HL-60 (cell line): Measurements from ENCODE around the gene BCL6B.
A peak's percentile ranks its signal among the peaks of the same experiment; 100 is the strongest.

Experiments
- DNase-seq, 2 experiments: peaks; one replicate each; pipeline ENCODE4 v3.0.0-alpha.2; 2010 to 2020; ENCODE audit warnings: low read depth in 1 of 2, low spot score in 1 of 2
- H3K27ac ChIP-seq: fragments of 250-450 bp; sonication (Bioruptor Pico); replicated peaks from 2 replicates; pipeline ENCODE4 v1.5.1; 2020; ENCODE audit warnings: mild to moderate bottlenecking, moderate library complexity
- H3K27me3 ChIP-seq: fragments of 250-450 bp; sonication (Bioruptor Pico); 2 replicates; pipeline ENCODE4 v1.5.1; 2021; ENCODE audit warnings: mild to moderate bottlenecking, moderate library complexity; ENCODE audit not compliant: insufficient read depth, poor library complexity, severe bottlenecking
- H3K4me3 ChIP-seq: replicated peaks from 2 replicates; pipeline ENCODE4 v1.5.1; 2011; ENCODE audit warnings: mild to moderate bottlenecking, control low read depth, low read length; ENCODE audit not compliant: insufficient read depth
- GABPA ChIP-seq: IDR thresholded peaks from 2 replicates; pipeline ENCODE4 v1.6.1; 2012; ENCODE audit warnings: low read depth
- POLR2AphosphoS5 ChIP-seq: IDR thresholded peaks from 2 replicates; pipeline ENCODE4 v1.6.1; 2012; ENCODE audit warnings: low read depth
- SPI1 ChIP-seq: IDR thresholded peaks from 2 replicates; pipeline ENCODE4 v1.6.1; 2012; ENCODE audit warnings: low read depth, mild to moderate bottlenecking, borderline replicate concordance
- TF ChIP-seq, protein P1 (sequence below): IDR thresholded peaks from 2 replicates; pipeline ENCODE4 v1.6.1; 2012; ENCODE audit warnings: low read depth; ENCODE audit not compliant: insufficient replicate concordance
- TF ChIP-seq, protein P2 (sequence below): IDR thresholded peaks from one replicate; pipeline ENCODE4 v1.5.1; 2011; ENCODE audit warnings: low read length, control low read depth, inconsistent platforms; ENCODE audit not compliant: insufficient read depth

BCL6B gene

GRCh38 chr17:7007143-7007542 is 15.7 kb upstream of the BCL6B start:
- Histone ChIP-seq H3K4me3 (no peak overlapping the region), H3K27me3 (no peaks in the 10 kb centered on the region), H3K27ac (no peak overlapping the region)
- TF ChIP-seq POLR2AphosphoS5 = no peak
- TF ChIP-seq, protein P1, sequence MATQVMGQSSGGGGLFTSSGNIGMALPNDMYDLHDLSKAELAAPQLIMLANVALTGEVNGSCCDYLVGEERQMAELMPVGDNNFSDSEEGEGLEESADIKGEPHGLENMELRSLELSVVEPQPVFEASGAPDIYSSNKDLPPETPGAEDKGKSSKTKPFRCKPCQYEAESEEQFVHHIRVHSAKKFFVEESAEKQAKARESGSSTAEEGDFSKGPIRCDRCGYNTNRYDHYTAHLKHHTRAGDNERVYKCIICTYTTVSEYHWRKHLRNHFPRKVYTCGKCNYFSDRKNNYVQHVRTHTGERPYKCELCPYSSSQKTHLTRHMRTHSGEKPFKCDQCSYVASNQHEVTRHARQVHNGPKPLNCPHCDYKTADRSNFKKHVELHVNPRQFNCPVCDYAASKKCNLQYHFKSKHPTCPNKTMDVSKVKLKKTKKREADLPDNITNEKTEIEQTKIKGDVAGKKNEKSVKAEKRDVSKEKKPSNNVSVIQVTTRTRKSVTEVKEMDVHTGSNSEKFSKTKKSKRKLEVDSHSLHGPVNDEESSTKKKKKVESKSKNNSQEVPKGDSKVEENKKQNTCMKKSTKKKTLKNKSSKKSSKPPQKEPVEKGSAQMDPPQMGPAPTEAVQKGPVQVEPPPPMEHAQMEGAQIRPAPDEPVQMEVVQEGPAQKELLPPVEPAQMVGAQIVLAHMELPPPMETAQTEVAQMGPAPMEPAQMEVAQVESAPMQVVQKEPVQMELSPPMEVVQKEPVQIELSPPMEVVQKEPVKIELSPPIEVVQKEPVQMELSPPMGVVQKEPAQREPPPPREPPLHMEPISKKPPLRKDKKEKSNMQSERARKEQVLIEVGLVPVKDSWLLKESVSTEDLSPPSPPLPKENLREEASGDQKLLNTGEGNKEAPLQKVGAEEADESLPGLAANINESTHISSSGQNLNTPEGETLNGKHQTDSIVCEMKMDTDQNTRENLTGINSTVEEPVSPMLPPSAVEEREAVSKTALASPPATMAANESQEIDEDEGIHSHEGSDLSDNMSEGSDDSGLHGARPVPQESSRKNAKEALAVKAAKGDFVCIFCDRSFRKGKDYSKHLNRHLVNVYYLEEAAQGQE = no peak
- TF ChIP-seq, protein P2, sequence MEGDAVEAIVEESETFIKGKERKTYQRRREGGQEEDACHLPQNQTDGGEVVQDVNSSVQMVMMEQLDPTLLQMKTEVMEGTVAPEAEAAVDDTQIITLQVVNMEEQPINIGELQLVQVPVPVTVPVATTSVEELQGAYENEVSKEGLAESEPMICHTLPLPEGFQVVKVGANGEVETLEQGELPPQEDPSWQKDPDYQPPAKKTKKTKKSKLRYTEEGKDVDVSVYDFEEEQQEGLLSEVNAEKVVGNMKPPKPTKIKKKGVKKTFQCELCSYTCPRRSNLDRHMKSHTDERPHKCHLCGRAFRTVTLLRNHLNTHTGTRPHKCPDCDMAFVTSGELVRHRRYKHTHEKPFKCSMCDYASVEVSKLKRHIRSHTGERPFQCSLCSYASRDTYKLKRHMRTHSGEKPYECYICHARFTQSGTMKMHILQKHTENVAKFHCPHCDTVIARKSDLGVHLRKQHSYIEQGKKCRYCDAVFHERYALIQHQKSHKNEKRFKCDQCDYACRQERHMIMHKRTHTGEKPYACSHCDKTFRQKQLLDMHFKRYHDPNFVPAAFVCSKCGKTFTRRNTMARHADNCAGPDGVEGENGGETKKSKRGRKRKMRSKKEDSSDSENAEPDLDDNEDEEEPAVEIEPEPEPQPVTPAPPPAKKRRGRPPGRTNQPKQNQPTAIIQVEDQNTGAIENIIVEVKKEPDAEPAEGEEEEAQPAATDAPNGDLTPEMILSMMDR = no peak
- TF ChIP-seq SPI1 = no peak
- TF ChIP-seq GABPA = no peak
- DNase-seq = no peak

DNA sequence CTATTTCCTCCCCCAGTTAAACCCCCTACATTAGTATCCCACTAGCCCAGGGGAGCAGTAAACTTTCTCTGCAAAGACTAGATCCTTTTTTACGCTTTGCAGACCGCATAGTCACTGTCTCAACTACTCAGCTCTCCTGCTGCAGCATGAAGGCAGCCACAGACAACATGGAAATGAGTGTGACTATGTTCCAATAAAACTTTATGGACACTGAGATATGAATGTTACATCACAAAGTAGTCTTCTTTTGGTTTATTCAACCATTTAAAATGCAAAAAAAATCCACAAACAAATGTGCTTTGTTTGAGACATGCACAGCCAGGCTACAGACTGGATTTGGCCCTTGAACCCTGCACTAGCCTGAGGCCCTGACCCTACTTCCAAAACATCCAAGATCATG is 12.3 kb upstream of the BCL6B start:
- H3K27me3 ChIP-seq = no peaks in the 10 kb centered on the region
- H3K4me3 ChIP-seq = peak overlapping the region; percentile 65
- DNase-seq = no peak
- H3K27ac ChIP-seq = peak overlapping the region; percentile 99
- TF ChIP-seq, protein P1 = no peak
- TF ChIP-seq SPI1 = no peak
- TF ChIP-seq POLR2AphosphoS5 = no peak
- TF ChIP-seq, protein P2 = no peak
- TF ChIP-seq GABPA = no peak

DNA sequence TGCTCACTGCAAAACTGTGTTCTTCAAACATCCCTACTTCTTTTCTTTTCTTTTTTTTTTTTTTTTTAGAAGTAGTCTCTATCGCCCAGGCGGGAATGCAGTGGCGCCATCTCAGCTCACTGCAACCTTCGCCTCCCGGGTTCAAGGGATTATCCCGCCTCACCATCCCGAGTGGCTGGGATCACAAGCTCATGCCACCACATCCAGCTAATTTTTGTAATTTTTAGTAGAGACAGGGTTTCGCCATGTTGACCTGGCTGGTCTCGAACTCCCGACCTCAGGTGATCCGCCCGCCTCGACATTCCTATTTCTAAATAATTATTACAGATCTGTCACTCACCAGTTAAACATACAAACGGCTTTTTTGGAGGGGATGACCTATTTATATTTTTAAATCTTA is 11.4 kb upstream of the BCL6B start:
- Histone ChIP-seq H3K4me3 (peak overlapping the region; percentile 65), H3K27ac (peak overlapping the region; percentile 99)
- no peak for DNase-seq

More for the DNA sequence above, 11.4 kb upstream of the BCL6B start:
- TF ChIP-seq, protein P1 = no peak
- TF ChIP-seq SPI1 = no peak
- TF ChIP-seq, protein P2 = no peak
- no peak for TF ChIP-seq POLR2AphosphoS5
- TF ChIP-seq GABPA = no peak
- H3K27me3 ChIP-seq = no peaks in the 10 kb centered on the region
